HEK293 (cell line): ENCODE results near the gene THAP5.

Source experiments
- CTCF ChIP-seq: fragments of 450-650 bp; formaldehyde crosslinking; IDR thresholded peaks from 2 replicates; pipeline ENCODE4 v1.5.1; 2016; ENCODE audit warnings: missing biosample characterization, missing genetic modification characterization
- GFI1B ChIP-seq: fragments of 450-650 bp; formaldehyde crosslinking; IDR thresholded peaks from 2 replicates; pipeline ENCODE4 v1.5.1; 2016; ENCODE audit warnings: missing biosample characterization, missing genetic modification characterization
- GLI2 ChIP-seq: fragments of 450-650 bp; formaldehyde crosslinking; IDR thresholded peaks from 2 replicates; pipeline ENCODE4; 2017; ENCODE audit warnings: missing biosample characterization, missing genetic modification characterization, low read depth, borderline replicate concordance
- PRDM10 ChIP-seq: fragments of 450-650 bp; formaldehyde crosslinking; IDR thresholded peaks from 2 replicates; pipeline ENCODE4 v1.5.1; 2016; ENCODE audit warnings: missing biosample characterization, missing genetic modification characterization
- SCRT1 ChIP-seq: fragments of 450-650 bp; formaldehyde crosslinking; IDR thresholded peaks from 2 replicates; pipeline ENCODE4 v1.5.1; 2016; ENCODE audit warnings: missing biosample characterization, missing genetic modification characterization, borderline replicate concordance
- TCF7L2 ChIP-seq: IDR thresholded peaks from 2 replicates; pipeline ENCODE4 v1.6.1; 2011; ENCODE audit warnings: low read depth, mild to moderate bottlenecking, inconsistent platforms, low read length, moderate library complexity, borderline replicate concordance
- ZBTB49 ChIP-seq: fragments of 450-650 bp; formaldehyde crosslinking; IDR thresholded peaks from 2 replicates; pipeline ENCODE4 v1.5.1; 2016; ENCODE audit warnings: missing biosample characterization, missing genetic modification characterization, low read depth
- ZFP41 ChIP-seq: fragments of 450-650 bp; formaldehyde crosslinking; IDR thresholded peaks from 2 replicates; pipeline ENCODE4 v1.5.1; 2016; ENCODE audit warnings: missing biosample characterization, missing genetic modification characterization, borderline replicate concordance
- ZNF175 ChIP-seq: fragments of 450-650 bp; formaldehyde crosslinking; IDR thresholded peaks from 2 replicates; pipeline ENCODE4 v1.5.1; 2016; ENCODE audit warnings: missing biosample characterization, missing genetic modification characterization
- ZNF223 ChIP-seq: fragments of 450-650 bp; formaldehyde crosslinking; IDR thresholded peaks from 2 replicates; pipeline ENCODE4 v1.5.1; 2016; ENCODE audit warnings: missing biosample characterization, missing genetic modification characterization
- ZNF658 ChIP-seq: fragments of 450-650 bp; formaldehyde crosslinking; IDR thresholded peaks from 2 replicates; pipeline ENCODE4; 2016; ENCODE audit warnings: missing biosample characterization, missing genetic modification characterization
- ZNF792 ChIP-seq: fragments of 450-650 bp; formaldehyde crosslinking; IDR thresholded peaks from 2 replicates; pipeline ENCODE4 v1.5.1; 2016; ENCODE audit warnings: missing biosample characterization, missing genetic modification characterization

GRCh38 chr7:108584211-108584610 is 14.7 kb upstream of the THAP5 start:
- TF ChIP-seq GLI2 (tag by site-specific recombination): no peak
- TF ChIP-seq TCF7L2: no peak
- no peak for TF ChIP-seq CTCF (tag by site-specific recombination)
- no peak for TF ChIP-seq ZNF658 (tag by site-specific recombination)
- TF ChIP-seq GFI1B (tag by site-specific recombination): no peak
- no peak for TF ChIP-seq SCRT1
- TF ChIP-seq PRDM10 (tag by site-specific recombination): no peak
- TF ChIP-seq ZNF175 (tag by site-specific recombination): no peak
- no peak for TF ChIP-seq ZNF792 (tag by site-specific recombination)
- TF ChIP-seq ZFP41 (tag by site-specific recombination): no peak
- no peak for TF ChIP-seq ZBTB49
- TF ChIP-seq ZNF223: no peak
